Measurements from ENCODE around the gene TNFSF15.

- TF ChIP-seq, protein P1, sequence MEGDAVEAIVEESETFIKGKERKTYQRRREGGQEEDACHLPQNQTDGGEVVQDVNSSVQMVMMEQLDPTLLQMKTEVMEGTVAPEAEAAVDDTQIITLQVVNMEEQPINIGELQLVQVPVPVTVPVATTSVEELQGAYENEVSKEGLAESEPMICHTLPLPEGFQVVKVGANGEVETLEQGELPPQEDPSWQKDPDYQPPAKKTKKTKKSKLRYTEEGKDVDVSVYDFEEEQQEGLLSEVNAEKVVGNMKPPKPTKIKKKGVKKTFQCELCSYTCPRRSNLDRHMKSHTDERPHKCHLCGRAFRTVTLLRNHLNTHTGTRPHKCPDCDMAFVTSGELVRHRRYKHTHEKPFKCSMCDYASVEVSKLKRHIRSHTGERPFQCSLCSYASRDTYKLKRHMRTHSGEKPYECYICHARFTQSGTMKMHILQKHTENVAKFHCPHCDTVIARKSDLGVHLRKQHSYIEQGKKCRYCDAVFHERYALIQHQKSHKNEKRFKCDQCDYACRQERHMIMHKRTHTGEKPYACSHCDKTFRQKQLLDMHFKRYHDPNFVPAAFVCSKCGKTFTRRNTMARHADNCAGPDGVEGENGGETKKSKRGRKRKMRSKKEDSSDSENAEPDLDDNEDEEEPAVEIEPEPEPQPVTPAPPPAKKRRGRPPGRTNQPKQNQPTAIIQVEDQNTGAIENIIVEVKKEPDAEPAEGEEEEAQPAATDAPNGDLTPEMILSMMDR (conservative IDR thresholded peaks at IDR 0.05; ENCODE audit: low read depth in 2 of 2): no peak
- TF ChIP-seq POLR2AphosphoS5 (IDR thresholded peaks at IDR 0.05; ENCODE audit: low read depth) (no peak), REST (IDR thresholded peaks at IDR 0.05; ENCODE audit: unreplicated experiment) (no peak), EZH2 (IDR thresholded peaks at IDR 0.05; ENCODE audit: low read depth, unreplicated experiment) (no peak), EZH2phosphoT487 (IDR thresholded peaks at IDR 0.05; ENCODE audit: unreplicated experiment) (no peak), JUNB (IDR thresholded peaks at IDR 0.05; ENCODE audit: unreplicated experiment) (no peak), ZNF331 (CRISPR knock-in tag; IDR thresholded peaks at IDR 0.05; ENCODE audit: low read depth) (no peak), ZNF114 (CRISPR knock-in tag; IDR thresholded peaks at IDR 0.05) (no peak), NANOG (IDR thresholded peaks at IDR 0.05; ENCODE audit: borderline replicate concordance) (no peak)
Measured at GRCh38 chr9:114820776-114821501, 15.1 kb upstream of the TNFSF15 start.

All from GM23338 (cell line).